Thyroid gland (tissue), 4 donors: ENCODE results near the gene P2RX1. TPM values are rescaled to one million over a fixed set of nuclear protein-coding genes. Genes with fewer than 3 reads are reported as not detected.

Experiments used
- DNase-seq, 2 donors: peaks; one replicate each; pipeline ENCODE4 v3.0.0-alpha.2; 2019
- H3K27ac ChIP-seq, 3 donors: fragments of 200-600 bp; sonication (generic); 1 replicate in 2 of 3; 2 replicates in 1 of 3; pipeline ENCODE4 v1.5.1; 2016 to 2019; ENCODE audit warnings: mild to moderate bottlenecking in 1 of 3, moderate library complexity in 1 of 3
- H3K27me3 ChIP-seq: fragments of 200-600 bp; sonication (generic); one replicate; pipeline ENCODE4 v1.5.1; 2019
- H3K36me3 ChIP-seq, 2 donors: fragments of 200-600 bp; sonication (generic); one replicate each; pipeline ENCODE4 v1.5.1; 2016 to 2019
- H3K4me1 ChIP-seq, 2 donors: fragments of 200-600 bp; sonication (generic); one replicate each; pipeline ENCODE4 v1.5.1; 2017 to 2019
- H3K4me3 ChIP-seq, 3 donors: fragments of 200-600 bp; sonication (generic); replicated peaks in 1 of 3; 1 replicate in 2 of 3; 2 replicates in 1 of 3; pipeline ENCODE4 v1.5.1; 2016; ENCODE audit warnings: mild to moderate bottlenecking in 1 of 3
- H3K9me3 ChIP-seq: fragments of 200-600 bp; sonication (generic); one replicate; pipeline ENCODE4 v1.5.1; 2017
- CTCF ChIP-seq, 6 experiments: fragments of 200-600 bp in 3 of 6; fragments of 450-650 bp in 3 of 6; sonication (generic) in 3 of 6; IDR thresholded peaks; one replicate each; pipeline ENCODE4 v1.5.1; 2016 to 2019; ENCODE audit warnings: antibody characterized with exemption in 6 of 6, mild to moderate bottlenecking in 2 of 6, inconsistent platforms in 1 of 6, moderate library complexity in 1 of 6
- POLR2A ChIP-seq, 2 donors: fragments of 450-650 bp; IDR thresholded peaks; one replicate each; pipeline ENCODE4 v1.6.1; 2017; ENCODE audit warnings: antibody characterized with exemption in 2 of 2, mild to moderate bottlenecking in 2 of 2, moderate library complexity in 1 of 2
- WGBS, 2 donors: methylation state at CpG; one replicate each; pipeline ENCODE4 v1.1.5; 2017; 5-methylcytosine and 5-hydroxymethylcytosine counted together
- intact Hi-C: fragments of 100-400 bp; cut with DNase I; formaldehyde crosslinking; loops from one replicate; pipeline ENCODE4 v1.15.1; 2023
- total RNA-seq, 4 donors: library from RNA; depleted of rRNA; stranded (reverse); fragments of >200 nt; gene quantifications; one replicate each; pipeline ENCODE4 v1.2.3, GENCODE V29; 2016

P2RX1 gene
- total RNA-seq, 4 donors from 2014 or later: 0.11 to 0.54 (median 0.21) TPM; not detected in 1

- no peak for DNase-seq
- intact Hi-C loops: no loop called here
Observed at GRCh38 chr17:3875317-3875716, 40.9 kb downstream of the P2RX1 start.

GRCh38 chr17:3873862-3874261, 42.4 kb downstream of the P2RX1 start:
- H3K4me3 ChIP-seq: no peak overlapping the region
- intact Hi-C loops: no loop called here
- H3K27me3 ChIP-seq: no peaks in the 10 kb centered on the region
- peaks cover 5 to 15% of the 10 kb centered on the region in 2 donors for H3K36me3 ChIP-seq
- DNase-seq: no peak
- no peak overlapping the region for H3K27ac ChIP-seq
- TF ChIP-seq POLR2A (IDR thresholded peaks at IDR 0.05) (no peak), CTCF (IDR thresholded peaks at IDR 0.05) (no peak)
- H3K9me3 ChIP-seq: no peaks in the 10 kb centered on the region
- 92 to 96% methylated on average over 10 of the region's 10 CpGs for WGBS, 2 donors
- no peaks in the 10 kb centered on the region for H3K4me1 ChIP-seq

More at GRCh38 chr17:3875317-3875716, 40.9 kb downstream of the P2RX1 start:
- no peaks in the 10 kb centered on the region for H3K4me1 ChIP-seq
- no peak overlapping the region for H3K4me3 ChIP-seq
- H3K27ac ChIP-seq: no peak overlapping the region
- TF ChIP-seq POLR2A (IDR thresholded peaks at IDR 0.05): no peak
- no peak for TF ChIP-seq CTCF (IDR thresholded peaks at IDR 0.05)
- peaks cover 5 to 15% of the 10 kb centered on the region in 2 donors for H3K36me3 ChIP-seq
- no peaks in the 10 kb centered on the region for H3K9me3 ChIP-seq
- WGBS, 2 donors: 95 to 96% methylated on average over 7 of the region's 7 CpGs
- H3K27me3 ChIP-seq: no peaks in the 10 kb centered on the region

- intact Hi-C loops: no loop called here
- Histone ChIP-seq H3K27ac (no peak overlapping the region), H3K4me3 (no peak overlapping the region), H3K9me3 (no peaks in the 10 kb centered on the region), H3K27me3 (no peaks in the 10 kb centered on the region), H3K4me1 (no peaks in the 10 kb centered on the region), H3K36me3 (peaks cover 5 to 10% of the 10 kb centered on the region in 2 donors)
- WGBS, 2 donors: 71% methylated on average over 11 of the region's 11 CpGs
- no peak for DNase-seq
- TF ChIP-seq POLR2A (IDR thresholded peaks at IDR 0.05) (no peak), CTCF (IDR thresholded peaks at IDR 0.05) (no peak)
Observed at GRCh38 chr17:3870871-3871306, 45.4 kb downstream of the P2RX1 start.

GRCh38 chr17:3867606-3868005, 48.7 kb downstream of the P2RX1 start:
- WGBS, 2 donors: 74 to 82% methylated on average over 9 to 10 of the region's 11 CpGs
- H3K9me3 ChIP-seq: no peaks in the 10 kb centered on the region
- TF ChIP-seq POLR2A (IDR thresholded peaks at IDR 0.05): no peak
- no peak for TF ChIP-seq CTCF (IDR thresholded peaks at IDR 0.05)
- DNase-seq: no peak
- H3K27me3 ChIP-seq: no peaks in the 10 kb centered on the region
- intact Hi-C loops: loop anchor here (10.0 kb wide), 1 partner anchor 197 kb away; no protein-coding TSS in a partner anchor
- no peak overlapping the region for H3K27ac ChIP-seq
- H3K36me3 ChIP-seq: peaks cover 0 to 3% of the 10 kb centered on the region in 2 donors
- peaks cover 0 to 9% of the 10 kb centered on the region in 2 donors for H3K4me1 ChIP-seq
- no peak overlapping the region for H3K4me3 ChIP-seq

- Histone ChIP-seq H3K9me3 (no peaks in the 10 kb centered on the region), H3K27ac (no peak overlapping the region), H3K36me3 (no peaks in the 10 kb centered on the region), H3K27me3 (no peaks in the 10 kb centered on the region), H3K4me3 (no peak overlapping the region), H3K4me1 (peaks cover 0 to 9% of the 10 kb centered on the region in 2 donors)
- 83 to 84% methylated on average over 17 of the region's 17 CpGs for WGBS, 2 donors
- intact Hi-C loops: loop anchor here (10.0 kb wide), 1 partner anchor 198 kb away; no protein-coding TSS in a partner anchor
- no peak for DNase-seq
- no peak for TF ChIP-seq POLR2A (IDR thresholded peaks at IDR 0.05)
- no peak for TF ChIP-seq CTCF (IDR thresholded peaks at IDR 0.05)
Observed at GRCh38 chr17:3867106-3867505, 49.2 kb downstream of the P2RX1 start.
